Neural cell (in vitro differentiated cells): ENCODE results near the gene APBA3. TPM values are rescaled to one million over a fixed set of nuclear protein-coding genes. Genes with fewer than 3 reads are reported as not detected.

Experiments used
- H2AFZ ChIP-seq: fragments of 200-600, 300-800 bp; sonication (generic), shearing (Covaris generic); 2 replicates; pipeline ENCODE4 v1.6.0; 2014; ENCODE audit warnings: low read depth, mild to moderate bottlenecking, antibody characterized with exemption, low read length, moderate library complexity
- H3F3A ChIP-seq: fragments of 200-600 bp; shearing (Covaris generic); 2 replicates; pipeline ENCODE4 v1.6.1; 2016; ENCODE audit warnings: mild to moderate bottlenecking, moderate library complexity, mixed read lengths, antibody characterized with exemption, low read length; ENCODE audit not compliant: insufficient read depth, poor library complexity, severe bottlenecking
- H3K27ac ChIP-seq: fragments of 200-600, 300-800 bp; sonication (generic), shearing (Covaris generic); 2 replicates; pipeline ENCODE4 v1.5.1; 2014; ENCODE audit warnings: mild to moderate bottlenecking, low read length, moderate library complexity
- H3K27me3 ChIP-seq: fragments of 300-800, 200-600 bp; sonication (generic), shearing (Covaris generic); 2 replicates; pipeline ENCODE4 v1.6.0; 2014; ENCODE audit warnings: mild to moderate bottlenecking, low read depth, low read length, moderate library complexity; ENCODE audit not compliant: insufficient read depth
- H3K36me3 ChIP-seq: fragments of 300-800, 200-600 bp; sonication (generic), shearing (Covaris generic); 2 replicates; pipeline ENCODE4 v1.5.1; 2014; ENCODE audit warnings: mild to moderate bottlenecking, antibody characterized with exemption, low read length, moderate library complexity; ENCODE audit not compliant: insufficient read depth
- H3K4me2 ChIP-seq: fragments of 300-800, 200-600 bp; sonication (generic), shearing (Covaris generic); 2 replicates; pipeline ENCODE4 v1.6.0; 2014; ENCODE audit warnings: mild to moderate bottlenecking, low read length
- H3K4me3 ChIP-seq: fragments of 300-800, 200-600 bp; sonication (generic), shearing (Covaris generic); 2 replicates; pipeline ENCODE4 v1.5.1; 2014; ENCODE audit warnings: mild to moderate bottlenecking, low read length, moderate library complexity
- H3K79me2 ChIP-seq: fragments of 200-600 bp; shearing (Covaris generic); replicated peaks from 2 replicates; pipeline ENCODE4 v1.6.0; 2014; ENCODE audit warnings: mild to moderate bottlenecking, low read length, moderate library complexity; ENCODE audit not compliant: insufficient read depth
- H3K9ac ChIP-seq: fragments of 300-800, 200-600 bp; sonication (generic), shearing (Covaris generic); 2 replicates; pipeline ENCODE4 v1.6.1; 2016; ENCODE audit warnings: mild to moderate bottlenecking, low read length, mixed read lengths
- H3K9me2 ChIP-seq: fragments of 200-600 bp; shearing (Covaris generic); 2 replicates; pipeline ENCODE4 v1.6.1; 2016; ENCODE audit warnings: mild to moderate bottlenecking, low read length, mixed read lengths; ENCODE audit not compliant: insufficient read depth
- H3K9me3 ChIP-seq: fragments of 200-600, 300-800 bp; sonication (generic), shearing (Covaris generic); 2 replicates; pipeline ENCODE4 v1.6.1; 2016; ENCODE audit warnings: mild to moderate bottlenecking, mixed run types, low read length, moderate library complexity, mixed read lengths
- H4K20me1 ChIP-seq: fragments of 200-600 bp; shearing (Covaris generic); 2 replicates; pipeline ENCODE4 v1.6.1; 2016; ENCODE audit warnings: mild to moderate bottlenecking, mixed run types; ENCODE audit not compliant: insufficient read depth
- EP300 ChIP-seq: fragments of 450-650 bp; conservative IDR thresholded peaks from 2 replicates; pipeline ENCODE4 v1.6.1; 2014; ENCODE audit warnings: antibody characterized with exemption, mild to moderate bottlenecking, moderate library complexity; ENCODE audit not compliant: poor library complexity, severe bottlenecking
- EZH2 ChIP-seq: fragments of 200-600, 300-800 bp; shearing (Covaris generic), sonication (generic); IDR thresholded peaks from 2 replicates; pipeline ENCODE4 v1.6.1; 2014; ENCODE audit warnings: antibody characterized with exemption, low read length, borderline replicate concordance, mild to moderate bottlenecking; ENCODE audit not compliant: insufficient read depth, poor library complexity, severe bottlenecking
- MXI1 ChIP-seq: fragments of 450-650 bp; conservative IDR thresholded peaks from 2 replicates; pipeline ENCODE4 v1.6.1; 2014; ENCODE audit warnings: antibody characterized with exemption, mild to moderate bottlenecking; ENCODE audit not compliant: poor library complexity, severe bottlenecking
- POLR2AphosphoS5 ChIP-seq: IDR thresholded peaks from 2 replicates; pipeline ENCODE4 v1.6.1; 2012
- RAD21 ChIP-seq: fragments of 450-650 bp; conservative IDR thresholded peaks from 2 replicates; pipeline ENCODE4 v1.6.1; 2014; ENCODE audit warnings: antibody characterized with exemption, mild to moderate bottlenecking, moderate library complexity
- SMC3 ChIP-seq: fragments of 450-650 bp; conservative IDR thresholded peaks from 2 replicates; pipeline ENCODE4 v1.6.1; 2014; ENCODE audit warnings: antibody characterized with exemption, mild to moderate bottlenecking, moderate library complexity; ENCODE audit not compliant: poor library complexity
- TAF1 ChIP-seq: IDR thresholded peaks from 2 replicates; pipeline ENCODE4 v1.6.1; 2012; ENCODE audit warnings: low read depth
- polyA plus RNA-seq: library from polyadenylated mRNA; depleted of rRNA; stranded (reverse); fragments of >200 nt; gene quantifications from 2 replicates; pipeline ENCODE4 v1.2.3, GENCODE V29; 2014
- TF ChIP-seq, protein P1 (sequence below): IDR thresholded peaks from 2 replicates; pipeline ENCODE4 v1.6.1; 2012; ENCODE audit warnings: borderline replicate concordance
- TF ChIP-seq, protein P2 (sequence below): fragments of 450-650 bp; IDR thresholded peaks from 2 replicates; pipeline ENCODE4 v1.5.1; 2014; ENCODE audit warnings: antibody characterized with exemption, mild to moderate bottlenecking, moderate library complexity; ENCODE audit not compliant: poor library complexity, severe bottlenecking

The APBA3 gene
- polyA plus RNA-seq, 1 donor from 2014 or later = 37.1 TPM

DNA sequence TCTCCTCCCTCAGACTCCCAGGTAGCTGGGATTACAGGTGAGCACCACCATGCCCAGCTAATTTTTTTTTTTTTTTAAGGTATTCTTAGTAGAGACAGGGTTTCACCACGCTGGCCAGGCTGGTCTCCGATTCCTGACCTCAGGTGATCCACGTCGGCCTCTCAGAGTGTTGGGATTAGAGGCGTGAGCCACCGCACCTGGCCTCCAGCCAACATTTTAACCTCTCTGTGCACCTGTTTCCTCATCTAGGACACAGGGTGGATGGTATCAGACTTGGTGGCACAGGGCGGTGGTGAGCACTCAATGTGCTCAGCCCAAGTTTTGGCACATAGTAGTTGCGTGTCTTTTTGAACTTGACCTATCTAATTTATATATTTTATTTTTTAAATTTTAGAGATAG, 12.5 kb downstream of the APBA3 start:
- no peak overlapping the region for H3K4me3 ChIP-seq
- no peaks in the 10 kb centered on the region for H3K27me3 ChIP-seq
- no peaks in the 10 kb centered on the region for H3K36me3 ChIP-seq
- no peak overlapping the region for H2AFZ ChIP-seq
- H3K9me3 ChIP-seq = no peaks in the 10 kb centered on the region
- H3K27ac ChIP-seq = no peak overlapping the region
- H3K79me2 ChIP-seq = no peaks in the 10 kb centered on the region
- H3K9ac ChIP-seq = no peak overlapping the region
- H3K9me2 ChIP-seq = no peaks in the 10 kb centered on the region
- H3F3A ChIP-seq = no peaks in the 10 kb centered on the region
- H3K4me2 ChIP-seq = no peak overlapping the region
- no peaks in the 10 kb centered on the region for H4K20me1 ChIP-seq
- TF ChIP-seq SMC3 (no peak), RAD21 (no peak), POLR2AphosphoS5 (no peak), MXI1 (no peak), EZH2 (no peak), TAF1 (no peak), EP300 (no peak)
- TF ChIP-seq, protein P1, sequence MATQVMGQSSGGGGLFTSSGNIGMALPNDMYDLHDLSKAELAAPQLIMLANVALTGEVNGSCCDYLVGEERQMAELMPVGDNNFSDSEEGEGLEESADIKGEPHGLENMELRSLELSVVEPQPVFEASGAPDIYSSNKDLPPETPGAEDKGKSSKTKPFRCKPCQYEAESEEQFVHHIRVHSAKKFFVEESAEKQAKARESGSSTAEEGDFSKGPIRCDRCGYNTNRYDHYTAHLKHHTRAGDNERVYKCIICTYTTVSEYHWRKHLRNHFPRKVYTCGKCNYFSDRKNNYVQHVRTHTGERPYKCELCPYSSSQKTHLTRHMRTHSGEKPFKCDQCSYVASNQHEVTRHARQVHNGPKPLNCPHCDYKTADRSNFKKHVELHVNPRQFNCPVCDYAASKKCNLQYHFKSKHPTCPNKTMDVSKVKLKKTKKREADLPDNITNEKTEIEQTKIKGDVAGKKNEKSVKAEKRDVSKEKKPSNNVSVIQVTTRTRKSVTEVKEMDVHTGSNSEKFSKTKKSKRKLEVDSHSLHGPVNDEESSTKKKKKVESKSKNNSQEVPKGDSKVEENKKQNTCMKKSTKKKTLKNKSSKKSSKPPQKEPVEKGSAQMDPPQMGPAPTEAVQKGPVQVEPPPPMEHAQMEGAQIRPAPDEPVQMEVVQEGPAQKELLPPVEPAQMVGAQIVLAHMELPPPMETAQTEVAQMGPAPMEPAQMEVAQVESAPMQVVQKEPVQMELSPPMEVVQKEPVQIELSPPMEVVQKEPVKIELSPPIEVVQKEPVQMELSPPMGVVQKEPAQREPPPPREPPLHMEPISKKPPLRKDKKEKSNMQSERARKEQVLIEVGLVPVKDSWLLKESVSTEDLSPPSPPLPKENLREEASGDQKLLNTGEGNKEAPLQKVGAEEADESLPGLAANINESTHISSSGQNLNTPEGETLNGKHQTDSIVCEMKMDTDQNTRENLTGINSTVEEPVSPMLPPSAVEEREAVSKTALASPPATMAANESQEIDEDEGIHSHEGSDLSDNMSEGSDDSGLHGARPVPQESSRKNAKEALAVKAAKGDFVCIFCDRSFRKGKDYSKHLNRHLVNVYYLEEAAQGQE = no peak
- TF ChIP-seq, protein P2, sequence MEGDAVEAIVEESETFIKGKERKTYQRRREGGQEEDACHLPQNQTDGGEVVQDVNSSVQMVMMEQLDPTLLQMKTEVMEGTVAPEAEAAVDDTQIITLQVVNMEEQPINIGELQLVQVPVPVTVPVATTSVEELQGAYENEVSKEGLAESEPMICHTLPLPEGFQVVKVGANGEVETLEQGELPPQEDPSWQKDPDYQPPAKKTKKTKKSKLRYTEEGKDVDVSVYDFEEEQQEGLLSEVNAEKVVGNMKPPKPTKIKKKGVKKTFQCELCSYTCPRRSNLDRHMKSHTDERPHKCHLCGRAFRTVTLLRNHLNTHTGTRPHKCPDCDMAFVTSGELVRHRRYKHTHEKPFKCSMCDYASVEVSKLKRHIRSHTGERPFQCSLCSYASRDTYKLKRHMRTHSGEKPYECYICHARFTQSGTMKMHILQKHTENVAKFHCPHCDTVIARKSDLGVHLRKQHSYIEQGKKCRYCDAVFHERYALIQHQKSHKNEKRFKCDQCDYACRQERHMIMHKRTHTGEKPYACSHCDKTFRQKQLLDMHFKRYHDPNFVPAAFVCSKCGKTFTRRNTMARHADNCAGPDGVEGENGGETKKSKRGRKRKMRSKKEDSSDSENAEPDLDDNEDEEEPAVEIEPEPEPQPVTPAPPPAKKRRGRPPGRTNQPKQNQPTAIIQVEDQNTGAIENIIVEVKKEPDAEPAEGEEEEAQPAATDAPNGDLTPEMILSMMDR = no peak

DNA sequence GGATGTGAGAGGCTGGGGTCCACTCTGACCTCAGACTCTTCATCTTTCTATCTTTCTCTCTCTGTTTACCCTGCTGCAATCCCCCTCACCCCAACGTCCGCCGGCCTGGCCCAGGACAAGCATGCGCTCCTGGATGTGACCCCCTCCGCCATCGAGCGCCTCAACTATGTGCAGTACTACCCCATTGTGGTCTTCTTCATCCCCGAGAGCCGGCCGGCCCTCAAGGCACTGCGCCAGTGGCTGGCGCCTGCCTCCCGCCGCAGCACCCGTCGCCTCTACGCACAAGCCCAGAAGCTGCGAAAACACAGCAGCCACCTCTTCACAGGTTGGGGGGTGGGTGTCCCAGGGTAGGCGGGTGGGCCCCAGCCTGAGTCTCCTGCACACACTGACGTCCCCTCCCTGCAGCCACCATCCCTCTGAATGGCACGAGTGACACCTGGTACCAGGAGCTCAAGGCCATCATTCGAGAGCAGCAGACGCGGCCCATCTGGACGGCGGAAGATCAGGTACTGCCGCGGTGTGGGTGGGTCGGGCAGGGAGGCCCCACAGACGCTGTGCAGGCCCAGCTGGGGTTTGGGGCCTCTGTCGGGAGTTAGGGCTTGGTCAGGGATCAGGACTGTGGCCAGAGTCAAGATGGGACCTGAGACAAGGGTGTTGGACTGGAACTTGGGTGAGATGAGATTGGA, 15.0 kb downstream of the APBA3 start:
- Histone ChIP-seq H3F3A (no peaks in the 10 kb centered on the region), H3K27ac (no peak overlapping the region), H3K36me3 (no peaks in the 10 kb centered on the region), H2AFZ (no peak overlapping the region), H3K9me2 (no peaks in the 10 kb centered on the region), H3K4me2 (no peak overlapping the region), H3K9me3 (no peaks in the 10 kb centered on the region), H3K27me3 (no peaks in the 10 kb centered on the region), H3K4me3 (no peak overlapping the region), H3K79me2 (no peaks in the 10 kb centered on the region), H3K9ac (no peak overlapping the region), H4K20me1 (no peaks in the 10 kb centered on the region)
- TF ChIP-seq POLR2AphosphoS5 (no peak), RAD21 (no peak), MXI1 (no peak), EP300 (no peak), SMC3 (no peak), TAF1 (no peak), EZH2 (no peak)
- TF ChIP-seq, protein P1 = no peak
- TF ChIP-seq, protein P2 = no peak
